Transverse colon (tissue), 4 donors: ENCODE measurements around the gene APBB1IP. TPM values are rescaled to one million over a fixed set of nuclear protein-coding genes. Genes with fewer than 3 reads are reported as not detected.

Experiments
- DNase-seq: peaks from one replicate; pipeline ENCODE4 v3.0.0-alpha.2; 2019
- H3K27ac ChIP-seq, 4 donors: fragments of 200-600 bp; sonication (generic); 2 replicates each; pipeline ENCODE4 v1.5.1; 2016 to 2018; ENCODE audit warnings: inconsistent platforms in 4 of 4
- H3K27me3 ChIP-seq: fragments of 200-600 bp; sonication (generic); 2 replicates; pipeline ENCODE4 v1.5.1; 2017; ENCODE audit warnings: inconsistent platforms
- H3K36me3 ChIP-seq, 4 donors: fragments of 200-600 bp; sonication (generic); 2 replicates each; pipeline ENCODE4 v1.5.1; 2017 to 2019; ENCODE audit warnings: inconsistent platforms in 4 of 4
- H3K4me1 ChIP-seq, 4 donors: fragments of 200-600 bp; sonication (generic); 2 replicates each; pipeline ENCODE4 v1.5.1; 2017 to 2020; ENCODE audit warnings: inconsistent platforms in 4 of 4
- H3K4me3 ChIP-seq, 4 donors: fragments of 200-600 bp; sonication (generic); 1 replicate in 1 of 4; 2 replicates in 3 of 4; pipeline versions ENCODE4 v1.5.1 to v1.6.1; 2017 to 2019; ENCODE audit warnings: inconsistent platforms in 4 of 4
- H3K9me3 ChIP-seq, 2 donors: fragments of 200-600 bp; sonication (generic); 2 replicates each; pipeline ENCODE4 v1.5.1; 2017 to 2019; ENCODE audit warnings: inconsistent platforms in 2 of 2
- EP300 ChIP-seq: sonication (generic); formaldehyde crosslinking; IDR thresholded peaks from one replicate; pipeline ENCODE4 v1.6.1; 2017; ENCODE audit warnings: antibody characterized with exemption, low read depth
- POLR2A ChIP-seq: fragments of 450-650 bp; IDR thresholded peaks from one replicate; pipeline ENCODE4 v1.6.1; 2016; ENCODE audit warnings: antibody characterized with exemption, mild to moderate bottlenecking, moderate library complexity
- POLR2AphosphoS5 ChIP-seq, 3 donors: sonication (generic); formaldehyde crosslinking; IDR thresholded peaks; one replicate each; pipeline ENCODE4 v1.6.1; 2016; ENCODE audit warnings: antibody characterized with exemption in 3 of 3
- WGBS, 2 donors: methylation state at CpG; one replicate each; pipeline ENCODE4 v1.1.5; 2018; ENCODE audit warnings: low coverage in 1 of 2; 5-methylcytosine and 5-hydroxymethylcytosine counted together
- in situ Hi-C, 4 donors: fragments of 200-750 bp; cut with MboI; loops; one replicate each; pipeline versions ENCODE4 v1.15.0 to v1.15.1; 2017; ENCODE audit warnings: low sequenced_read_pairs in 3 of 4, low pct_ligation_motif_present in 1 of 4, low pct_unique_long_range_greater_than_20kb in 1 of 4
- intact Hi-C: fragments of 100-400 bp; cut with DNase I; formaldehyde crosslinking; loops from one replicate; pipeline ENCODE4 v1.15.1; 2023; ENCODE audit warnings: low total_unique reads
- total RNA-seq, 4 donors: library from RNA; depleted of rRNA; stranded (reverse); fragments of >200 nt; gene quantifications; one replicate each; pipeline ENCODE4 v1.1.0, GENCODE V29; 2016
- TF ChIP-seq, protein P1 (sequence below), 5 experiments: fragments of 200-600 bp in 3 of 5; fragments of 450-650 bp in 2 of 5; sonication (generic) in 3 of 5; IDR thresholded peaks; 1 replicate in 2 of 5; 2 replicates in 3 of 5; pipeline ENCODE4 v1.5.1; 2016 to 2017; ENCODE audit warnings: antibody characterized with exemption in 5 of 5, inconsistent platforms in 3 of 5, mild to moderate bottlenecking in 2 of 5, moderate library complexity in 1 of 5

The APBB1IP gene
- total RNA-seq, 4 donors from 2014 or later: 2.5 to 7.6 (median 6.4) TPM; not detected in 1

DNA sequence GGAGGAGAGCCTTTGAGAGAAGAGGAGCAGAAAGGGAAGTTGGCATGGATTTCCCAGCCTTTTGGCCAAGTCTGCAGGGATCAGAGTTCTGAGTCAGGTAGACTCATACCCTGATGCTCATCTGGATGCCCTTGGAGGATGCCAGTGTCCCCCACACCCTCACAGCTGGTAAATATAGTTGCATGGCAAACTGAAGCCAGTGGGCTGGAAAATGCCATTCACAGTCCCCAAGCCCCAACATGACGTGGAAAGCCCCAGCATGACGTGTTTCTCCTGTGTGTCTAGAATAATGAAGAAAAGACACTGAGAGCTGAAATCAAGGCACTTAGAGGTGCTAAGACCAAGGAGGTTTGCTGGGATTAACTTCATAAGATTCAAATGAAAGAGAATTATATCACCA lies 24.8 kb upstream of the APBB1IP start:
- H3K27ac ChIP-seq: no peak overlapping the region
- H3K36me3 ChIP-seq: no peaks in the 10 kb centered on the region
- no peaks in the 10 kb centered on the region for H3K9me3 ChIP-seq
- intact Hi-C loops (no loop called here), in situ Hi-C loops (no loop called here)
- DNase-seq: no peak
- no peaks in the 10 kb centered on the region for H3K4me1 ChIP-seq
- 60 to 82% methylated on average over 2 of the region's 2 CpGs for WGBS, 2 donors
- no peaks in the 10 kb centered on the region for H3K27me3 ChIP-seq
- H3K4me3 ChIP-seq: no peak overlapping the region
- TF ChIP-seq, protein P1, sequence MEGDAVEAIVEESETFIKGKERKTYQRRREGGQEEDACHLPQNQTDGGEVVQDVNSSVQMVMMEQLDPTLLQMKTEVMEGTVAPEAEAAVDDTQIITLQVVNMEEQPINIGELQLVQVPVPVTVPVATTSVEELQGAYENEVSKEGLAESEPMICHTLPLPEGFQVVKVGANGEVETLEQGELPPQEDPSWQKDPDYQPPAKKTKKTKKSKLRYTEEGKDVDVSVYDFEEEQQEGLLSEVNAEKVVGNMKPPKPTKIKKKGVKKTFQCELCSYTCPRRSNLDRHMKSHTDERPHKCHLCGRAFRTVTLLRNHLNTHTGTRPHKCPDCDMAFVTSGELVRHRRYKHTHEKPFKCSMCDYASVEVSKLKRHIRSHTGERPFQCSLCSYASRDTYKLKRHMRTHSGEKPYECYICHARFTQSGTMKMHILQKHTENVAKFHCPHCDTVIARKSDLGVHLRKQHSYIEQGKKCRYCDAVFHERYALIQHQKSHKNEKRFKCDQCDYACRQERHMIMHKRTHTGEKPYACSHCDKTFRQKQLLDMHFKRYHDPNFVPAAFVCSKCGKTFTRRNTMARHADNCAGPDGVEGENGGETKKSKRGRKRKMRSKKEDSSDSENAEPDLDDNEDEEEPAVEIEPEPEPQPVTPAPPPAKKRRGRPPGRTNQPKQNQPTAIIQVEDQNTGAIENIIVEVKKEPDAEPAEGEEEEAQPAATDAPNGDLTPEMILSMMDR (IDR thresholded peaks at IDR 0.05): no peak
- TF ChIP-seq POLR2A: no peak

DNA sequence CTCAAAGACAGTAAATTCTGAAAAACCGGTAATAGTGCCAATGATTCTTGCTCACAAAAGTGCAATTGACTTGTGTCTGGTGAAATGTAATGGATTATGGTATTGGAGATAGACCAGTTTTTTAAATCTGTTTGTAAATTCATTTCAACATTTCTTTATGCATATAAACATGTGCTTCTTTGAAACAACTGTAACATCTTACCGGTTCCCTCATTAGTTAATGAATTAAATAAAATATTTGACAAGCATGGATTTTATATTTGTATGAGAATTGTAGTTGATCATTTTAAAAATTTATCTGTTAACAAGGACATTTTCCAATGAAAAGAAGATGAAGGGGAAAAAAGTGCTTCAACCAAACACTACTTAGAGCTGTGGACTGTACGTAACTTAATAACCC lies 21.0 kb upstream of the APBB1IP start:
- WGBS, 2 donors: 58 to 74% methylated on average over 3 of the region's 3 CpGs
- Histone ChIP-seq H3K4me1 (no peaks in the 10 kb centered on the region), H3K9me3 (no peaks in the 10 kb centered on the region), H3K36me3 (no peaks in the 10 kb centered on the region), H3K27ac (no peak overlapping the region), H3K27me3 (no peaks in the 10 kb centered on the region), H3K4me3 (no peak overlapping the region)
- DNase-seq: no peak
- in situ Hi-C loops (no loop called here), intact Hi-C loops (no loop called here)
- no peak for TF ChIP-seq POLR2AphosphoS5 (IDR thresholded peaks at IDR 0.05)
- TF ChIP-seq, protein P1 (IDR thresholded peaks at IDR 0.05): no peak
- no peak for TF ChIP-seq POLR2A
- TF ChIP-seq EP300: no peak

DNA sequence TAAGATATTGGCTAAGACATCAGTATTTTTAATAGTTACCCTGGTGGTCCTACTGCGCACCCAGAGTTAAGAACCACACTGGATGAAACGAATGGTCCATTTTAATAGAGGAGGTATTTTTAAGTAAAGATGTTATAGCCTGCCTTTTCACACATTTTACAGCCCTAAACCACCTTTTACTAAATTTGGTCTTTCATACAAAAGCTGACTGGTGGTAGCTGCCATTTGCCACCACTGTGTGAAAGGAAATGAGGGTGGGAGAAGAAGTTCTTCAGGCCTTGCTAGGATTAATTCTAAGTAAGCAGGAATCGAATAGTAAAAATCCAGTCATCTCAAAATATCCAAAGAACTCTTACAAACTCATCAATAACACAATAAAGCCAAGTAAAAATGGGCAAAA lies 15.2 kb upstream of the APBB1IP start:
- H3K27ac ChIP-seq: no peak overlapping the region
- in situ Hi-C loops (no loop called here), intact Hi-C loops (no loop called here)
- H3K4me3 ChIP-seq: no peak overlapping the region
- no peaks in the 10 kb centered on the region for H3K4me1 ChIP-seq
- no peak for DNase-seq
- H3K36me3 ChIP-seq: no peaks in the 10 kb centered on the region
- 66 to 81% methylated on average over 3 of the region's 3 CpGs for WGBS, 2 donors
- no peak for TF ChIP-seq POLR2AphosphoS5 (IDR thresholded peaks at IDR 0.05)
- TF ChIP-seq EP300: no peak
- TF ChIP-seq POLR2A: no peak
- TF ChIP-seq, protein P1 (IDR thresholded peaks at IDR 0.05): no peak
- H3K27me3 ChIP-seq: no peaks in the 10 kb centered on the region
- H3K9me3 ChIP-seq: no peaks in the 10 kb centered on the region

DNA sequence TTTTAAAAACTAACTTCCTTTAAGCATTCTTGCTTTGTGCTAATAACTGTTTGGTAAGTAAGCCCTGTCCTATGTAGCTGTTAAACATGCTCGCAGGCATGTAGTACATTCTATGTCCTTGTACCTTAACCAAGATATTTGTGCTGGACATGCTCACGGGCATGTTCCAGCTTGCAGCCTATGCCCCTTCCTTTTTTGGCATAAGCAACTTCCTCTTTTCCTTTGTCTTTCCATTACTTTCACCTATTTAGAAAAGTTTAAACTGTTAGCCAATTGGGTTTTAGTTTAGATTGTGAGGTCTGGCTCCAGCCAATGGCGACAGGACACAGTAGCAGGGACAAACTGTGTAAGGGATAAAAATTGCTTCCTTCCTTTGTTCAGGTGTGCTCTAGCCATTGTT lies 14.4 kb upstream of the APBB1IP start:
- DNase-seq: no peak
- Histone ChIP-seq H3K36me3 (no peaks in the 10 kb centered on the region), H3K27me3 (no peaks in the 10 kb centered on the region), H3K27ac (no peak overlapping the region), H3K4me1 (no peaks in the 10 kb centered on the region), H3K4me3 (no peak overlapping the region), H3K9me3 (no peaks in the 10 kb centered on the region)
- intact Hi-C loops (no loop called here), in situ Hi-C loops (no loop called here)
- TF ChIP-seq POLR2AphosphoS5 (IDR thresholded peaks at IDR 0.05): no peak
- TF ChIP-seq, protein P1 (IDR thresholded peaks at IDR 0.05): no peak
- no peak for TF ChIP-seq POLR2A
- TF ChIP-seq EP300: no peak
- 86% methylated on average over 3 of the region's 3 CpGs for WGBS, 2 donors
